WTC11 (cell line): ENCODE data around the gene NAA50. TPM values are rescaled to one million over a fixed set of nuclear protein-coding genes. Genes with fewer than 3 reads are reported as not detected.

Source experiments
- ATAC-seq: fragments of 200-7000 bp; cut with Tn5 transposase; 2 replicates; pipeline ENCODE4 v1.10.0; 2021; ENCODE audit warnings: mild to moderate bottlenecking, moderate library complexity
- CTCF ChIA-PET: fragments of 300-600 bp; sonication (Branson Sonifier 250); formaldehyde crosslinking; loops from one replicate; lab custom pipeline; 2021; ENCODE audit warnings: antibody characterized with exemption; lab: Charles Lee
- POLR2A ChIA-PET: fragments of 350-600 bp; sonication (Branson Sonifier 250); formaldehyde crosslinking; loops from one replicate; lab custom pipeline; 2021; ENCODE audit warnings: antibody characterized with exemption; lab: Charles Lee
- DNase-seq: peaks from one replicate; pipeline ENCODE4 v3.0.0; 2021; ENCODE audit warnings: low spot score
- H3K27ac Mint-ChIP-seq: 2 replicates; pipeline ENCODE4 v1.8.0; 2021; ENCODE audit warnings: mixed read lengths
- H3K27me3 Mint-ChIP-seq: 2 replicates; pipeline ENCODE4 v1.8.0; 2021; ENCODE audit warnings: low read depth, mild to moderate bottlenecking, moderate library complexity, mixed read lengths
- H3K36me3 Mint-ChIP-seq: 2 replicates; pipeline ENCODE4 v1.8.0; 2021; ENCODE audit warnings: mixed read lengths
- H3K4me1 Mint-ChIP-seq: 2 replicates; pipeline ENCODE4 v1.8.0; 2022; ENCODE audit warnings: mixed read lengths
- H3K4me3 Mint-ChIP-seq: 2 replicates; pipeline ENCODE4 v1.8.0; 2021; ENCODE audit warnings: mild to moderate bottlenecking, moderate library complexity, mixed read lengths
- H3K9me3 Mint-ChIP-seq: 2 replicates; pipeline ENCODE4 v1.8.0; 2021; ENCODE audit warnings: mixed read lengths
- ARID4B ChIP-seq: sonication (generic); formaldehyde crosslinking; IDR thresholded peaks from 2 replicates; pipeline ENCODE4 v1.8.0; 2023; ENCODE audit warnings: missing genetic modification reagents, mild to moderate bottlenecking, borderline replicate concordance
- ETV6 ChIP-seq: sonication (generic); formaldehyde crosslinking; IDR thresholded peaks from 2 replicates; pipeline ENCODE4 v1.8.1; 2022; ENCODE audit warnings: mild to moderate bottlenecking, missing genetic modification reagents
- GABPB1 ChIP-seq: sonication (generic); formaldehyde crosslinking; IDR thresholded peaks from 2 replicates; pipeline ENCODE4 v1.8.1; 2023; ENCODE audit warnings: mild to moderate bottlenecking, missing genetic modification reagents
- GRHL2 ChIP-seq: fragments of 250-450 bp; sonication (Bioruptor Pico); IDR thresholded peaks from 2 replicates; pipeline ENCODE4 v1.8.0; 2022; ENCODE audit warnings: mild to moderate bottlenecking, moderate library complexity; ENCODE audit not compliant: insufficient replicate concordance, severe bottlenecking
- HMGA2 ChIP-seq: fragments of 250-450 bp; sonication (Bioruptor Pico); IDR thresholded peaks from 2 replicates; pipeline ENCODE4 v1.4.0; 2021; ENCODE audit warnings: mild to moderate bottlenecking, moderate library complexity
- JAZF1 ChIP-seq: fragments of 250-450 bp; sonication (Bioruptor Pico); IDR thresholded peaks from 2 replicates; pipeline ENCODE4 v1.9.0; 2021; ENCODE audit warnings: moderate library complexity, mild to moderate bottlenecking, inconsistent platforms
- KAT7 ChIP-seq: sonication (generic); formaldehyde crosslinking; IDR thresholded peaks from 2 replicates; pipeline ENCODE4 v1.8.1; 2023; ENCODE audit warnings: missing genetic modification reagents, mild to moderate bottlenecking, borderline replicate concordance
- MLX ChIP-seq: sonication (generic); formaldehyde crosslinking; IDR thresholded peaks from 2 replicates; pipeline ENCODE4 v1.8.1; 2023; ENCODE audit warnings: mild to moderate bottlenecking, missing genetic modification reagents, moderate library complexity
- MYBL2 ChIP-seq: sonication (generic); formaldehyde crosslinking; IDR thresholded peaks from 2 replicates; pipeline ENCODE4 v1.8.1; 2023; ENCODE audit warnings: mild to moderate bottlenecking, moderate library complexity, missing genetic modification reagents
- NFYB ChIP-seq: sonication (generic); formaldehyde crosslinking; conservative IDR thresholded peaks from 2 replicates; pipeline ENCODE4 v1.8.0; 2022; ENCODE audit warnings: low read depth, missing genetic modification reagents
- OVOL2 ChIP-seq: fragments of 250-450 bp; sonication (Bioruptor Pico); IDR thresholded peaks from 2 replicates; pipeline ENCODE4 v1.9.0; 2021; ENCODE audit warnings: mild to moderate bottlenecking, borderline replicate concordance
- TP53 ChIP-seq: sonication (generic); formaldehyde crosslinking; IDR thresholded peaks from 2 replicates; pipeline ENCODE4 v1.8.1; 2023; ENCODE audit warnings: mild to moderate bottlenecking, missing genetic modification reagents
- ZNF121 ChIP-seq: sonication (generic); formaldehyde crosslinking; IDR thresholded peaks from 2 replicates; pipeline ENCODE4 v1.8.0; 2023; ENCODE audit warnings: missing genetic modification reagents
- ZNF512 ChIP-seq: sonication (generic); formaldehyde crosslinking; IDR thresholded peaks from 2 replicates; pipeline ENCODE4 v1.8.1; 2022; ENCODE audit warnings: missing genetic modification reagents, borderline replicate concordance
- ZNF671 ChIP-seq: fragments of 250-450 bp; sonication (Bioruptor Pico); IDR thresholded peaks from 2 replicates; pipeline ENCODE4 v1.8.0; 2021; ENCODE audit warnings: mild to moderate bottlenecking
- total RNA-seq: library from RNA; stranded (reverse); gene quantifications from 3 replicates; pipeline ENCODE4 v1.2.3, GENCODE V29; 2021
- TF ChIP-seq, protein P1 (sequence below): sonication (generic); formaldehyde crosslinking; IDR thresholded peaks from 2 replicates; pipeline ENCODE4 v1.8.1; 2023; ENCODE audit warnings: mild to moderate bottlenecking, moderate library complexity, missing genetic modification reagents
- TF ChIP-seq, protein P2 (sequence below): sonication (generic); formaldehyde crosslinking; IDR thresholded peaks from 2 replicates; pipeline ENCODE4 v1.8.0; 2022; ENCODE audit warnings: missing genetic modification reagents
- TF ChIP-seq, protein P3 (sequence below): sonication (generic); formaldehyde crosslinking; IDR thresholded peaks from 2 replicates; pipeline ENCODE4 v1.8.0; 2022; ENCODE audit warnings: mild to moderate bottlenecking, missing genetic modification reagents

Gene NAA50
- total RNA-seq, 1 experiment from 2014 or later = 193 TPM

DNA sequence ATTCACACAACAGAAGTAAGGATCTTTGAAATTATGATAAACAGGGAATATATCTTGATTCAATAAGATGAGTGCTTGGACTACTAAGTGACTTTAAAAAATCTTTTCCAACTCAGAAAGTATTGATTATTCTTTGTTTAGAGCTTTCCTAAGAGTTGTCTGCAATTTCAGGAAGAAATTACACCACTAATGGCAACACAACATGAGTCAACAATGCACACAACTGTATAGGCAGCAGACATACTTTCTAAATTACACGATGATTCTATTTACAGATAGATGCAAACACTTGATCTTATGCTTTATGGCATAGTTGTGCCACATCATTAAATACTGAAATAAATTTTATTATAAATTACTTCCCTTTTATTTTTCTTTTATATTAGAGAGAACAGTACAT, 4.4 kb downstream of the NAA50 start:
- DNase-seq (no peak), ATAC-seq (no peak)
- peak overlapping the region; percentile 12 for H3K27ac Mint-ChIP-seq
- POLR2A ChIA-PET = interaction anchor here (0.8 to 1.3 kb wide), 2 partner anchors 19 to 45 kb away, joined by 3 read pairs; partner anchors contain the start of gene USF3
- CTCF ChIA-PET = interaction anchor here (0.6 kb wide), 1 partner anchor 115 kb away, joined by 4 read pairs; no protein-coding TSS in a partner anchor
- TF ChIP-seq GABPB1 (CRISPR knock-in tag) (peak; percentile 91), HMGA2 (CRISPR knock-in tag) (no peak), ARID4B (CRISPR knock-in tag) (no peak)
- H3K36me3 Mint-ChIP-seq = no peaks in the 10 kb centered on the region
- H3K9me3 Mint-ChIP-seq = no peaks in the 10 kb centered on the region
- peaks cover 79% of the 10 kb centered on the region for H3K4me1 Mint-ChIP-seq
- no peaks in the 10 kb centered on the region for H3K27me3 Mint-ChIP-seq
- H3K4me3 Mint-ChIP-seq = no peak overlapping the region

- H3K27ac Mint-ChIP-seq = peak overlapping the region; percentile 12
- H3K9me3 Mint-ChIP-seq = no peaks in the 10 kb centered on the region
- DNase-seq = no peak
- H3K27me3 Mint-ChIP-seq = no peaks in the 10 kb centered on the region
- ATAC-seq = no peak
- H3K36me3 Mint-ChIP-seq = no peaks in the 10 kb centered on the region
- POLR2A ChIA-PET = interaction anchor here (0.6 to 1.3 kb wide), 3 partner anchors 19 to 622 kb away, joined by 3 to 4 read pairs (median 3); partner anchors contain the start of gene USF3
- peaks cover 82% of the 10 kb centered on the region for H3K4me1 Mint-ChIP-seq
- no peak for TF ChIP-seq OVOL2 (CRISPR knock-in tag)
- TF ChIP-seq NFYB (CRISPR knock-in tag) = no peak
- TF ChIP-seq KAT7 (CRISPR knock-in tag) = no peak
- TF ChIP-seq, protein P1, sequence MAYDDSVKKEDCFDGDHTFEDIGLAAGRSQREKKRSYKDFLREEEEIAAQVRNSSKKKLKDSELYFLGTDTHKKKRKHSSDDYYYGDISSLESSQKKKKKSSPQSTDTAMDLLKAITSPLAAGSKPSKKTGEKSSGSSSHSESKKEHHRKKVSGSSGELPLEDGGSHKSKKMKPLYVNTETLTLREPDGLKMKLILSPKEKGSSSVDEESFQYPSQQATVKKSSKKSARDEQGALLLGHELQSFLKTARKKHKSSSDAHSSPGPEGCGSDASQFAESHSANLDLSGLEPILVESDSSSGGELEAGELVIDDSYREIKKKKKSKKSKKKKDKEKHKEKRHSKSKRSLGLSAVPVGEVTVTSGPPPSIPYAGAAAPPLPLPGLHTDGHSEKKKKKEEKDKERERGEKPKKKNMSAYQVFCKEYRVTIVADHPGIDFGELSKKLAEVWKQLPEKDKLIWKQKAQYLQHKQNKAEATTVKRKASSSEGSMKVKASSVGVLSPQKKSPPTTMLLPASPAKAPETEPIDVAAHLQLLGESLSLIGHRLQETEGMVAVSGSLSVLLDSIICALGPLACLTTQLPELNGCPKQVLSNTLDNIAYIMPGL (CRISPR knock-in tag) = no peak
- no peak for TF ChIP-seq JAZF1 (CRISPR knock-in tag)
- no peak for TF ChIP-seq ZNF671
- TF ChIP-seq, protein P2, sequence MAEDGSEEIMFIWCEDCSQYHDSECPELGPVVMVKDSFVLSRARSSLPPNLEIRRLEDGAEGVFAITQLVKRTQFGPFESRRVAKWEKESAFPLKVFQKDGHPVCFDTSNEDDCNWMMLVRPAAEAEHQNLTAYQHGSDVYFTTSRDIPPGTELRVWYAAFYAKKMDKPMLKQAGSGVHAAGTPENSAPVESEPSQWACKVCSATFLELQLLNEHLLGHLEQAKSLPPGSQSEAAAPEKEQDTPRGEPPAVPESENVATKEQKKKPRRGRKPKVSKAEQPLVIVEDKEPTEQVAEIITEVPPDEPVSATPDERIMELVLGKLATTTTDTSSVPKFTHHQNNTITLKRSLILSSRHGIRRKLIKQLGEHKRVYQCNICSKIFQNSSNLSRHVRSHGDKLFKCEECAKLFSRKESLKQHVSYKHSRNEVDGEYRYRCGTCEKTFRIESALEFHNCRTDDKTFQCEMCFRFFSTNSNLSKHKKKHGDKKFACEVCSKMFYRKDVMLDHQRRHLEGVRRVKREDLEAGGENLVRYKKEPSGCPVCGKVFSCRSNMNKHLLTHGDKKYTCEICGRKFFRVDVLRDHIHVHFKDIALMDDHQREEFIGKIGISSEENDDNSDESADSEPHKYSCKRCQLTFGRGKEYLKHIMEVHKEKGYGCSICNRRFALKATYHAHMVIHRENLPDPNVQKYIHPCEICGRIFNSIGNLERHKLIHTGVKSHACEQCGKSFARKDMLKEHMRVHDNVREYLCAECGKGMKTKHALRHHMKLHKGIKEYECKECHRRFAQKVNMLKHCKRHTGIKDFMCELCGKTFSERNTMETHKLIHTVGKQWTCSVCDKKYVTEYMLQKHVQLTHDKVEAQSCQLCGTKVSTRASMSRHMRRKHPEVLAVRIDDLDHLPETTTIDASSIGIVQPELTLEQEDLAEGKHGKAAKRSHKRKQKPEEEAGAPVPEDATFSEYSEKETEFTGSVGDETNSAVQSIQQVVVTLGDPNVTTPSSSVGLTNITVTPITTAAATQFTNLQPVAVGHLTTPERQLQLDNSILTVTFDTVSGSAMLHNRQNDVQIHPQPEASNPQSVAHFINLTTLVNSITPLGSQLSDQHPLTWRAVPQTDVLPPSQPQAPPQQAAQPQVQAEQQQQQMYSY (CRISPR knock-in tag) = no peak
- TF ChIP-seq MYBL2 (CRISPR knock-in tag) = no peak
- no peak for TF ChIP-seq ETV6
- TF ChIP-seq TP53 (CRISPR knock-in tag) = no peak
- no peak for TF ChIP-seq MLX
- TF ChIP-seq ZNF512 (CRISPR knock-in tag) = no peak
- no peak for TF ChIP-seq ZNF121
- TF ChIP-seq GRHL2 (CRISPR knock-in tag) = no peak
- TF ChIP-seq, protein P3, sequence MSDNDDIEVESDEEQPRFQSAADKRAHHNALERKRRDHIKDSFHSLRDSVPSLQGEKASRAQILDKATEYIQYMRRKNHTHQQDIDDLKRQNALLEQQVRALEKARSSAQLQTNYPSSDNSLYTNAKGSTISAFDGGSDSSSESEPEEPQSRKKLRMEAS (CRISPR knock-in tag) = no peak
- CTCF ChIA-PET = interaction anchor here (1.0 to 2.0 kb wide), 2 partner anchors 45 to 172 kb away, joined by 4 to 5 read pairs; partner anchors contain the start of gene USF3
- H3K4me3 Mint-ChIP-seq = no peak overlapping the region; the same call in 1 of the 2 replicates
These were observed 5.0 kb downstream of the NAA50 start for GRCh38 chr3:113741086-113741485.
